Calu3 (cell line): ENCODE results near the gene CCT6A. TPM values are rescaled to one million over a fixed set of nuclear protein-coding genes. Genes with fewer than 3 reads are reported as not detected.
"Not testable (repeated sequence)": the region's sequence is repeated elsewhere in the genome, so short reads cannot be mapped to it uniquely, and the experiment has no call there.

ENCODE experiments used
- BruUV-seq: library from RNA; stranded (reverse); fragments of 400-500 nt; replicated peaks from 2 replicates; lab custom pipeline; 2021; lab: Mats Ljungman, UMichigan
- CTCF ChIA-PET: fragments of 300-600 bp; sonication (Branson Sonifier 250); formaldehyde crosslinking; loops from one replicate; lab custom pipeline; 2022; ENCODE audit warnings: antibody characterized with exemption; lab: Charles Lee
- DNase-seq: peaks from one replicate; pipeline ENCODE4 v3.0.0; 2022
- H3K27ac Mint-ChIP-seq: one replicate; pipeline ENCODE4 v1.8.0; 2022; ENCODE audit warnings: mixed read lengths; ENCODE audit not compliant: unreplicated experiment
- H3K27me3 Mint-ChIP-seq: one replicate; pipeline ENCODE4 v1.8.0; 2022; ENCODE audit warnings: mixed read lengths; ENCODE audit not compliant: unreplicated experiment
- H3K36me3 Mint-ChIP-seq: one replicate; pipeline ENCODE4 v1.8.0; 2022; ENCODE audit warnings: mild to moderate bottlenecking, moderate library complexity, mixed read lengths; ENCODE audit not compliant: insufficient read depth, unreplicated experiment
- H3K4me1 Mint-ChIP-seq: one replicate; pipeline ENCODE4 v1.8.0; 2022; ENCODE audit warnings: mild to moderate bottlenecking, low read depth, mixed read lengths; ENCODE audit not compliant: unreplicated experiment
- H3K4me3 Mint-ChIP-seq: one replicate; pipeline ENCODE4 v1.8.0; 2022; ENCODE audit warnings: mild to moderate bottlenecking, low read depth, moderate library complexity, mixed read lengths; ENCODE audit not compliant: unreplicated experiment
- H3K9me3 Mint-ChIP-seq: one replicate; pipeline ENCODE4 v1.8.0; 2022; ENCODE audit warnings: low read depth, mixed read lengths; ENCODE audit not compliant: unreplicated experiment
- intact Hi-C: fragments of 100-400 bp; cut with micrococcal nuclease; formaldehyde crosslinking; loops from one replicate; pipeline ENCODE4 v1.10.0; 2022; ENCODE audit not compliant: unreplicated experiment
- total RNA-seq: library from RNA; stranded (reverse); gene quantifications from 2 replicates; pipeline ENCODE4 v1.2.3, GENCODE V29; 2022
- TF ChIP-seq, protein P1 (sequence below): fragments of 200-600 bp; IDR thresholded peaks from one replicate; pipeline ENCODE4 v1.8.0; 2022; ENCODE audit warnings: antibody characterized with exemption; ENCODE audit not compliant: unreplicated experiment

CCT6A gene
- total RNA-seq, 1 experiment from 2014 or later: 421 TPM

DNA sequence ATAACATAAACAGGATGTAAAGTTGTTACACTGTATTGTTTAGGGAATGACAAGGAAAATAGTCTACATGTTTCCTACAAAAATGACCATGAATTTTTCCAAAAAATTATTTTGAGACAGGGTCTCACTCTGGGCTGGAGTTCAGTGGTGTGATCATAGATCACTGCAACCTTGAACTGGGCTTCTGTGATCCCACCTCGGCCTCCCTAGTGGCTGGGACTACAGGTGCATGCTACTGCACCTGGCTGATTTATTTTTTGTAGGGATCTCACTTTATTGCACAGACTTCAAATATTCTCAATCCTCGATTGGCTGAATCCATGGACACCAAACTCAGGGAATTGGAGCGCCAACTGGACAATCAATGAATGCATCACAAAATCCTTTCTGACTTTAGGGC lies 48.1 kb downstream of the CCT6A start:
- Mint-ChIP-seq H3K36me3 (peaks cover 81% of the 10 kb centered on the region), H3K4me3 (no peak overlapping the region), H3K27ac (peak overlapping the region; percentile 77), H3K27me3 (no peaks in the 10 kb centered on the region), H3K9me3 (no peaks in the 10 kb centered on the region), H3K4me1 (no peaks in the 10 kb centered on the region)
- intact Hi-C loops: loop anchor here (10.0 kb wide), 1 partner anchor 95 kb away; no protein-coding TSS in a partner anchor
- no peak for DNase-seq
- BruUV-seq: no TSS peak
- CTCF ChIA-PET: no interaction called here
- TF ChIP-seq, protein P1, sequence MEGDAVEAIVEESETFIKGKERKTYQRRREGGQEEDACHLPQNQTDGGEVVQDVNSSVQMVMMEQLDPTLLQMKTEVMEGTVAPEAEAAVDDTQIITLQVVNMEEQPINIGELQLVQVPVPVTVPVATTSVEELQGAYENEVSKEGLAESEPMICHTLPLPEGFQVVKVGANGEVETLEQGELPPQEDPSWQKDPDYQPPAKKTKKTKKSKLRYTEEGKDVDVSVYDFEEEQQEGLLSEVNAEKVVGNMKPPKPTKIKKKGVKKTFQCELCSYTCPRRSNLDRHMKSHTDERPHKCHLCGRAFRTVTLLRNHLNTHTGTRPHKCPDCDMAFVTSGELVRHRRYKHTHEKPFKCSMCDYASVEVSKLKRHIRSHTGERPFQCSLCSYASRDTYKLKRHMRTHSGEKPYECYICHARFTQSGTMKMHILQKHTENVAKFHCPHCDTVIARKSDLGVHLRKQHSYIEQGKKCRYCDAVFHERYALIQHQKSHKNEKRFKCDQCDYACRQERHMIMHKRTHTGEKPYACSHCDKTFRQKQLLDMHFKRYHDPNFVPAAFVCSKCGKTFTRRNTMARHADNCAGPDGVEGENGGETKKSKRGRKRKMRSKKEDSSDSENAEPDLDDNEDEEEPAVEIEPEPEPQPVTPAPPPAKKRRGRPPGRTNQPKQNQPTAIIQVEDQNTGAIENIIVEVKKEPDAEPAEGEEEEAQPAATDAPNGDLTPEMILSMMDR: no peak

DNA sequence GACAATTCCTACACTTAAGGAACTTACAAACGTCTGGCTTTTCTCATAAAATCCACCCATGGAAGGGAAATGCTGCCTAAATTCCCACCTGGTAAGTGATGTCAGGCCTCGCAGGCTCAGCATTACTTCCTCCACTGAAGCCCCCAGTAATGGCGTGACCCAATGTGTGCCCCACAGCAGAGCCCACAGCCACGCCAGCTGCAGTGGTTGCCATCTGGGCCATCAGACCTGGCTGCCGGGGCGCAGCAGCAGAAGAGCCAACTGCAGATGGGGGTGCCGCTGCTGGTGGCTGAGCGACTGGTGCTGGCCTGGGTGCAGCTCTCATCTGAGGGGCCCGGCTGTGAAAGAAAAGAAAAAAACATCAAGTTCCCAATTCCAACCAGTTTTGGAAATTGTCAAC lies 52.6 kb downstream of the CCT6A start:
- H3K27me3 Mint-ChIP-seq, H3K4me1 Mint-ChIP-seq, H3K9me3 Mint-ChIP-seq, H3K27ac Mint-ChIP-seq, BruUV-seq, DNase-seq, CTCF ChIA-PET: not testable (repeated sequence)
- Mint-ChIP-seq H3K4me3 (peak overlapping the region; percentile 96), H3K36me3 (peaks cover 80% of the 10 kb centered on the region)
- intact Hi-C loops: loop anchor here (10.0 kb wide), 1 partner anchor 91 kb away; no protein-coding TSS in a partner anchor

DNA sequence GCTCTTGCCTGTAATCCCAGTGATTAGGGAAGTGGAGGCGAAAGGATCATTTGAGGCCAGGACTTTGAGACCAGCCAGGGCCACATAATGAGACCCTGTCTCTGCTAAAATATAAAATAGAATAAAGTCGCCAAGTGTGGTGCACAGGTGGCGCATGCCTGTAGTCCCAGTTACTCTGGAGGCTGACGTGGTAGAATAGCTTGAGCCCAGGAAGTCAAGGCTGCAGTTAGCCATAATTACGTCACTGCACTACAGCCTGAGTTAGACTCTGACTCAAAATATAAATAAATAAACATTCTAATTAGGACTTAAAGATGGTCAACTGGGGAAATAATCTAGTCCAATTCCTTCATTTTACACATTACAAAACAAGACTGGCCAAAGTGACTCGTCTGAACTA lies 53.9 kb downstream of the CCT6A start:
- TF ChIP-seq, protein P1: no peak
- Mint-ChIP-seq H3K9me3 (peaks cover 5% of the 10 kb centered on the region), H3K27ac (peak overlapping the region; percentile 94), H3K4me3 (peak overlapping the region; percentile 96), H3K36me3 (peaks cover 67% of the 10 kb centered on the region), H3K4me1 (no peaks in the 10 kb centered on the region), H3K27me3 (no peaks in the 10 kb centered on the region)
- intact Hi-C loops: loop anchor here (10.0 kb wide), 1 partner anchor 89 kb away; no protein-coding TSS in a partner anchor
- peak; percentile 55 for DNase-seq
- CTCF ChIA-PET: interaction anchor here (0.6 to 1.0 kb wide), 2 partner anchors 30 to 41 kb away, joined by 3 read pairs; partner anchors contain the start of gene SUMF2
- BruUV-seq: no TSS peak

DNA sequence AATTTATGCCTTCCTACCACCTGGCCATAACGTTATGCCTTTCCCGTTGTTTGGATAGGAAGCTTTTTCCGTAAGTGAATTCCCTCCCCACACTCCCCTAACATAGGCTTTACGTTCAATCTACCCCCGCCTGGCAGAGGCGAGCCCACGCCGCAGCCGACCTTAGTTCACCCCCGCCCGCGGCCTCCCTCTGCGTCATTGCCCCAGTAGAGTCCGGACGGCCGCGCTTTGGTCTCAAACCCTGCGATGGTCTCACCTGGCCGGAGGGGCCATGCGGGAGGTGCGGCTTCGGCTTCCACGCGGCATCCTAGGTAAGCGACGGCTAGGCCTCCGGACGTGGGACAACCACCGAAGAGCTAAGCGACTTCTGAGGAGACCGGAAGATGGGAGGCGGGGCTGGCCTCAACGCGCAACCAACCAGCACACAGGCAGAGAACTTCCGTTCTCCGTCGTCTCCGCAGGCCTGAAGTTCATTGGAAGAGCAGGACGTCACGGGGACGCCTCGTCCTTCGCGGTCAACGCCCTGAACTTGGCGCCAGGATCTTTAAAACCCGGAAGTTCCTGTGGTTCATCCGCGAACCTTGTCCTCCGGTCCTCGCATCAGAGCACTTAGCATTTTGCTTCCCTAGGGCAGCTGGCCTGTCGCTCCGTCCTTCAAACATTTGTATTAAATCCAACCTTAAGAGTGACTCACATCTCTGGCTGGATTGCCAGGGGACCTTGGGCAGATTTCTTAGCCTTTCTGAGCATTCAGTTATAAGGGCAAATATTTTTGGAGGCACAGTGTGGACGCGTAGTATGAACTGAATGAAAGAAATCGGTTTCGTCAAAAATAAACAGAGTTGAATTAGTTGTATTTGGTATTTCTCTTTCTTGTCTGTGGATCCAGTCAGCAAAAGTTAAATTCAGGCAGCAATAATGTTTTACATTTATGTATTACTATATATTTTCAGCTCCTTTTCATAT lies 54.8 kb downstream of the CCT6A start, which contains the start of gene CHCHD2:
Gene CHCHD2 (minus strand): TSS at position 369 of the 966 bp plus-strand sequence. CDS start 63 bp downstream, at position 306.
- BruUV-seq: TSS peak; percentile 98
- H3K27ac Mint-ChIP-seq: peak within 1 kb of the TSS; percentile 94
- TF ChIP-seq, protein P1: no peak
- H3K4me1 Mint-ChIP-seq: no peaks in the 10 kb centered on the region
- H3K27me3 Mint-ChIP-seq: no peaks in the 10 kb centered on the region
- CTCF ChIA-PET: interaction anchor here (0.6 to 1.0 kb wide), 5 partner anchors 31 to 777 kb away, joined by 3 to 4 read pairs (median 3); partner anchors contain the start of genes CCT6A, PSPH and SUMF2
- peak; percentile 98 for DNase-seq
- H3K4me3 Mint-ChIP-seq: peak within 1 kb of the TSS; percentile 96
- H3K36me3 Mint-ChIP-seq: peaks cover 58% of the 10 kb centered on the region
- intact Hi-C loops: loop anchor here (10.0 kb wide), 1 partner anchor 88 kb away; no protein-coding TSS in a partner anchor
- H3K9me3 Mint-ChIP-seq: peaks cover 5% of the 10 kb centered on the region
